ACC112 (cell line): ENCODE measurements around the gene IL1RAPL1.

ENCODE experiments used
- H2AFZ ChIP-seq: fragments of 200-600 bp; sonication (generic); one replicate; pipeline ENCODE4 v1.6.0; 2017; ENCODE audit warnings: antibody characterized with exemption, low read length; ENCODE audit not compliant: unreplicated experiment
- H3K27ac ChIP-seq: fragments of 200-600 bp; sonication (generic); 2 replicates; pipeline ENCODE4 v1.5.1; 2014; ENCODE audit warnings: low read depth, mild to moderate bottlenecking, antibody characterized with exemption, low read length, moderate library complexity
- H3K27me3 ChIP-seq: fragments of 200-600 bp; sonication (generic); 2 replicates; pipeline ENCODE4 v1.6.1; 2014; ENCODE audit warnings: mild to moderate bottlenecking, antibody characterized with exemption, low read length, moderate library complexity, mixed read lengths; ENCODE audit not compliant: insufficient read depth
- H3K36me3 ChIP-seq: fragments of 200-600 bp; sonication (generic); 2 replicates; pipeline ENCODE4 v1.6.1; 2016; ENCODE audit warnings: mild to moderate bottlenecking, antibody characterized with exemption, low read length, moderate library complexity, mixed read lengths; ENCODE audit not compliant: insufficient read depth
- H3K4me1 ChIP-seq: fragments of 200-600 bp; sonication (generic); one replicate; pipeline ENCODE4 v1.6.1; 2016; ENCODE audit warnings: low read length, mixed read lengths; ENCODE audit not compliant: insufficient read depth, unreplicated experiment, control insufficient read depth
- H3K4me3 ChIP-seq: fragments of 200-600 bp; sonication (generic); 2 replicates; pipeline ENCODE4 v1.5.1; 2014; ENCODE audit warnings: mild to moderate bottlenecking, low read depth, low read length
- H3K79me2 ChIP-seq: fragments of 200-600 bp; sonication (generic); one replicate; pipeline ENCODE4 v1.6.0; 2016; ENCODE audit warnings: low read length; ENCODE audit not compliant: control insufficient read depth, unreplicated experiment, insufficient read depth

IL1RAPL1 gene

DNA sequence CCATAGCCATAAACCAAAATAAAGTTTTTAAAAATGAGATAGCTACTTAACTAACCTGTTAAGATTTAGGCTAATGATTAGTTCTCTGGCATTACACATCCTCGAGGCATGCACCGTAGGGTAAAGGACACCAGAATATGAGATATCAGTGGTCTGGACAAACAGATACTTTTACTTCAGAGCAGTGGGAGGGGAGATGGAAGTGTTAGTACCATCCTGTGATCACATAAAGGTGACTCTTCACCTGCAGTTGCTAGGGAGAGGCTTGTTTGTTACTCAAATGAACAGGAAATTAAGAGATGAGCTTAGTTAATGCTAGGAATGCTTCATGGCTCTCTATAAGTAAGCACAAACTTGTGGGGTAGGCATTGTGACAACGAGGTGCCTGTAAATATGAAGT, 1003.7 kb downstream of the IL1RAPL1 start:
- Histone ChIP-seq H3K4me3 (no peak overlapping the region), H3K27ac (no peak overlapping the region), H3K36me3 (no peaks in the 10 kb centered on the region), H3K27me3 (no peaks in the 10 kb centered on the region), H2AFZ (no peak overlapping the region), H3K4me1 (no peaks in the 10 kb centered on the region), H3K79me2 (no peaks in the 10 kb centered on the region)

DNA sequence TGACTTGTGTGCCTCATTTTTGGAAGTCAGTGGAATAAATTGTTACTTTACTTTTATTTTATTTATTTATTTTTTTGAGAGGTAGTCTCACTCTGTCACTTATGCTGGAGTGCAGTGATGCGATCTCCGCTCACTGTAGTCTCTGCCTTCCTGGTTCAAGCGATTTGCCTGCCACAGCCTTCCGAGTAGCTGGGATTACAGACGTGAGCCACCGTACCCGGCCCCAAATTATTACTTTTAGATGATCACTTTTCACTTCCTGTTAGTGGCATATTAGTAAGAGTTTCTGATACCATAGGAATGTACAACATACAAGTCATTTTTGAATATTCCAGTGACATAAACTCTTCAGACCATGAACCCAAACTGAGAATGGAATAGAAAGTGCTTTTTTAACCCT, 1017.1 kb downstream of the IL1RAPL1 start:
- Histone ChIP-seq H3K79me2 (no peaks in the 10 kb centered on the region), H3K27ac (no peak overlapping the region), H2AFZ (no peak overlapping the region), H3K36me3 (no peaks in the 10 kb centered on the region), H3K4me1 (no peaks in the 10 kb centered on the region), H3K4me3 (no peak overlapping the region), H3K27me3 (no peaks in the 10 kb centered on the region)

DNA sequence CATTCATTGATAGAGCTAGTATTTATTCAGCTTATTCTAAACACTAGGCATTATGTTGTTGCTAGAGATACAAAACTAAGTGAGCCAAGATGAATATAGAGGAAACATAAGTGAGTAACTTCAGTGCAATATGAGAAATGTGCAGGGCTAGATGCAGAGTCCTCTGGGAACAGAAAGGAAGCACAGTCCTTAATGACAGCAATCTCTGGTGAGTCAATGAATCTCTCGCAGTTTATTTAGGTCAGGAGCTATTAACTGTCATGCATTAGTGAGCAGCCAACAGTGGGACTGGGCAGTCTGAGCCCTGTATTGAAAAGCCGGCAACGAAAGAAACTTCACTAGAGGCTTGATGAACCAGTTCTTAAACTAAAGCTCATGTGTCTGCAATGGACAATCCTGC, 1030.0 kb downstream of the IL1RAPL1 start:
- Histone ChIP-seq H3K27me3 (no peaks in the 10 kb centered on the region), H3K36me3 (no peaks in the 10 kb centered on the region), H3K27ac (peak overlapping the region; percentile 70), H3K4me3 (no peak overlapping the region), H3K4me1 (peaks cover 11% of the 10 kb centered on the region), H2AFZ (peak overlapping the region; percentile 68), H3K79me2 (no peaks in the 10 kb centered on the region)

DNA sequence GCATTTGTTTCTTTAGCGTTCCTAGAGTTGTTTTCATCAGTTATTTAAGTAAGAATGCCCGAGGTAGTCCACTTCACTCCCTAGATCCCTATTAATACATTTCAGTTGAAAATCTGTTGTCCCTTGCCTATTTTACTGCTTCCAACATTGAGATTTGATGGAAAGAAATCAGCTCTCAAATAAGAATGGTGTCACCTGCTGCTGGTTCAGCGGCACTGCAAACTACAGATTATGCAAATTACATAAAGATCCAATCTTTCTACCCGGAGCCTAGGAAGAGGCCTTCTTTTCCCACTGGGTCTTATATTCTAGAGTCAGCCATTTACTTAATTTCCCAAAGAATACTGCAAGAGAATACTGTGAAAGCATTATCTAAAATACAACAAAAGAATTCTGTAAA, 1030.5 kb downstream of the IL1RAPL1 start:
- H3K27ac ChIP-seq = peak overlapping the region; percentile 70; the same call in 1 of the 2 replicates
- peaks cover 11% of the 10 kb centered on the region for H3K4me1 ChIP-seq
- peak overlapping the region; percentile 68 for H2AFZ ChIP-seq
- H3K79me2 ChIP-seq = no peaks in the 10 kb centered on the region
- H3K36me3 ChIP-seq = no peaks in the 10 kb centered on the region
- no peak overlapping the region for H3K4me3 ChIP-seq
- H3K27me3 ChIP-seq = no peaks in the 10 kb centered on the region

DNA sequence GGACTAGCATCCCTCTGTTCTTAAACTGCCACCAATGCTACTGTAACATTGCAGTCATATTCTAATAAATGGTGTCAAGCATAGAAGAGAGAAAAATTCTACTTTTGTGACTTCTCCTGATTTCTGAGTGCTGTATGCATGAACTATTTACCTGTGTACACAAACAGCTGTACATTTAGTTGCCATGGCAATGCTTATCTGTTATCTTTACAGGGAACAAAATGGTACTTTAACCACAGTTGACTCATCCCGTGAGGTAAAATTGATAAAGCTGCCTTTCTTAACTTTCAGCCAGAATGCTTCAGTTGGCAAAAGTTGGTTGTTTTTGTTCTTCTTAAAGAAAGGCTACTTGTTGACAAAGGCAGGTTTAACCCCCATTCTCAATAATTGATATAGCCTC, 1040.6 kb downstream of the IL1RAPL1 start:
- H2AFZ ChIP-seq = no peak overlapping the region

DNA sequence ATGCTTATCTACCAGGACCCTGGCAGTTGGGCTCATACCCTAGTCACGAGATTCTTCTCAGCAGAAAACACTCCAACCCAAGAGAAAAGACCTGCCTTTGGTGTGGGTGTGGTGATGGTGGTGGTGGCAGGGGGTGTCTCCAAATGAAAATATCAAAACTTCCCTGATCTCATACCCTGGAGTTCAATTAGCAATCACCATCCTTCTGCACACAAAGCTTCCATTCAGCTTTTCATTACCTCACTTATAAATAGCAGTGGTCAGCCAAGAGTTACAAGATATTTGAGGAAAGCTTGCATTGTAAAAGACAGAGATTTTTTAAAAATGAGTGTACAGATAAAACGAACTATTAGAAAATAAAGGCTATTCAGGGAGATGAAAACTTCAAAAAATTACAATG, 1047.3 kb downstream of the IL1RAPL1 start:
- H3K4me3 ChIP-seq = no peak overlapping the region
- H3K79me2 ChIP-seq = no peaks in the 10 kb centered on the region
- H3K36me3 ChIP-seq = no peaks in the 10 kb centered on the region
- H3K4me1 ChIP-seq = no peaks in the 10 kb centered on the region
- H3K27me3 ChIP-seq = no peaks in the 10 kb centered on the region
- H2AFZ ChIP-seq = no peak overlapping the region
- H3K27ac ChIP-seq = no peak overlapping the region

More for the DNA sequence above, 1040.6 kb downstream of the IL1RAPL1 start:
- H3K27ac ChIP-seq = no peak overlapping the region
- no peaks in the 10 kb centered on the region for H3K4me1 ChIP-seq
- H3K27me3 ChIP-seq = no peaks in the 10 kb centered on the region
- no peaks in the 10 kb centered on the region for H3K79me2 ChIP-seq
- no peak overlapping the region for H3K4me3 ChIP-seq
- H3K36me3 ChIP-seq = no peaks in the 10 kb centered on the region

DNA sequence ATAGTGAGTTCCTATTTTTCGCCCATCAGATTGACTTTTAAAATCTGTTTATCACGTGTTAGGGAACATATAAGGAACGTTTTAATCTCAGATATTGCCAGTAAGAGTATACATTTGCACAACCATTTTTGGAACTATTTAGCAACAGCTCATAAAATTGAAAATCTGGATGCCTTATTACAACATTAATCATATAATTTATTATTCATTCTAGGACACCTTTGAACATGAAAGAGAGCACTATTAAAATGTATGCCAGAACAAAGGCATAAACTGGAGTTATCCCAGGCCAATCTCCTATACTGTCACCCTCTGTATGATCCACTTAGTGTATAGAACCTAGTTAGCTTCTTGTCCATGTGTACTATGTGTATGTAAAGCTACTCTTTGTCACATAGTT, 1049.1 kb downstream of the IL1RAPL1 start:
- Histone ChIP-seq H2AFZ (no peak overlapping the region), H3K27me3 (no peaks in the 10 kb centered on the region), H3K4me1 (no peaks in the 10 kb centered on the region), H3K36me3 (no peaks in the 10 kb centered on the region), H3K4me3 (no peak overlapping the region), H3K79me2 (no peaks in the 10 kb centered on the region), H3K27ac (no peak overlapping the region)

DNA sequence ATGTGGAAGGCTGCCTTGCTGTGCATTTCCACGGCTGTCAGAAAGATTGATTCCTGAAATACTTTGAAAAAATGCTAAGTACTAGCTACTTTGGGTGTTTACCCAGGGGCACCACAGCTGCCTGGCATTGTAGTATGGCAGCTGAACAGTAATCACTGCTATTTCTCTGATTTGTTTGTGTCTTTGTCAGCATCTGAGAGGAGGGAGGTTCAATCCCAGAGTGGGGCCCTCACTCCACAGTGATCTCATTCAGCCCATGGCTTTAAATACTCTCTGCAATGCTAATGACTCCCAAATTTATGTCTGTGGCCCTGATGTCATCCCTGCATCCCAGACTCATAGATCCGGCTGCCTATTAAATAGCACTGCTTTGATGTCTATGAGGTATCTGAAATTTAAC, 1052.9 kb downstream of the IL1RAPL1 start:
- no peaks in the 10 kb centered on the region for H3K27me3 ChIP-seq

DNA sequence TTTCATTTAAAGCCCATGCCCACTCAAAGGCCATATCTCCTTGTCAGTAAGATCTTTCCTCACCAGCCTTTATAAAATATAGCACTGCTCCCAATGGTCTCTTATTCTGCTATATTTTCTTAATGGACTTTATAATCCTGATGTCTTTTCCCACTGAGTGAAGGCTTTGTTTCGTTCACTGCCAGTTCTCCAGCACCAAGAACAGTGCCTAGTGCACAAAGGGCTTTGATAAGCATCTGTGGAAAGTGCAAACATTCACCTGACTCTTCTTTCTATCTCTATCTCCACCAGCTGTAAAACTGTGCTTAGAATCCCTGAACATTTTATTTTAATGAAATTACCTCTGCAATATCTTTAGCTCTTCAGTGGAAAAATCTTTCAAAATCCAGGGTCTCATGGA, 1054.2 kb downstream of the IL1RAPL1 start:
- H3K27me3 ChIP-seq = no peaks in the 10 kb centered on the region
- no peaks in the 10 kb centered on the region for H3K36me3 ChIP-seq
- no peaks in the 10 kb centered on the region for H3K79me2 ChIP-seq
- no peaks in the 10 kb centered on the region for H3K4me1 ChIP-seq
- H3K27ac ChIP-seq = no peak overlapping the region
- no peak overlapping the region for H2AFZ ChIP-seq
- no peak overlapping the region for H3K4me3 ChIP-seq

More for the DNA sequence above, 1052.9 kb downstream of the IL1RAPL1 start:
- no peak overlapping the region for H3K4me3 ChIP-seq
- no peaks in the 10 kb centered on the region for H3K4me1 ChIP-seq
- no peak overlapping the region for H2AFZ ChIP-seq
- no peak overlapping the region for H3K27ac ChIP-seq
- H3K79me2 ChIP-seq = no peaks in the 10 kb centered on the region
- H3K36me3 ChIP-seq = no peaks in the 10 kb centered on the region

DNA sequence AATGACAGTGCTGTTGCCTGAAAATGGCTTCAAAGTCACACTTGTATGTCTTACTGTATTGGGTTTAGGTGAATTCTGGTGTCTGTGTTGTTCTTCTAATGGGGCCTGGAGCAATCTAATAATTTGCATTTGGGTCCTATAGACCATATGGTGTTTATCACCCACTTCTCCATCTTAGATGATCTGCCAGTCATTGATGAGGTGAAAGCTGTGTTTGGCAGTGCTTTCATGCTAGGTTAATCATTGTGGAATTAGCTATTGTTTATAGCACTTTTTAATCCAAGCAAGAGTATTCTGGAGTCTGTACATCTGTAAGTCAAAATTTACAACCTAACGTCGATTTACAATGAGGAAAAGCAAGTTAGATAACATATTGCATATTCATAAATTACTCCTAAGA, 1055.9 kb downstream of the IL1RAPL1 start:
- H3K27ac ChIP-seq = no peak overlapping the region
- H2AFZ ChIP-seq = no peak overlapping the region
- peaks cover 2% of the 10 kb centered on the region for H3K4me1 ChIP-seq
- no peaks in the 10 kb centered on the region for H3K27me3 ChIP-seq
- no peak overlapping the region for H3K4me3 ChIP-seq
- H3K79me2 ChIP-seq = no peaks in the 10 kb centered on the region
- no peaks in the 10 kb centered on the region for H3K36me3 ChIP-seq

DNA sequence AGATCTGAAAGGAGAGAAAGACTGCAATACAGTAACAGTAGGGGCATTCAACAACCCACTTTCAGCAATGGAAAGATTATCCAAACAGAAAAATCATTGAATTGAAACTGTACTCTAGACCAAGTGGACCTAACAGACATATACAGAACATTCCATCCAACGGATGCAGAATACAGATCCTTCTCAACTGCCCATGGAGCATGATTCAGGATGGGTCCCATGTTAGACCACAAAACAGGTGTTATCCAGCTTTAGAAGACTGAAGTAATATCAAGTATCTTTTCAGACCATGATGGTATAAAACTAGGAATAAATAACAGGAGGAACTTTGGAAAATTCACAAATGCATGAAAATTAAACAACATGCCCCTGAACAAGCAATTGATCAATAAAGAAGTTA, 1060.9 kb downstream of the IL1RAPL1 start:
- no peaks in the 10 kb centered on the region for H3K79me2 ChIP-seq
- H3K36me3 ChIP-seq = no peaks in the 10 kb centered on the region
- H3K4me1 ChIP-seq = peaks cover 17% of the 10 kb centered on the region
- no peak overlapping the region for H3K27ac ChIP-seq
- H3K4me3 ChIP-seq = peak overlapping the region; percentile 58; the same call in 1 of the 2 replicates
- H3K27me3 ChIP-seq = no peaks in the 10 kb centered on the region
- peak overlapping the region; percentile 97 for H2AFZ ChIP-seq
